D341Med (cell line): ENCODE results near the gene RNH1.

Source experiments
- DNase-seq: peaks from one replicate; pipeline ENCODE4 v3.0.0; 2012; ENCODE audit warnings: low spot score

RNH1 gene

GRCh38 chr11:459511-460220 is 47.4 kb downstream of the RNH1 start:
- DNase-seq: no peak

GRCh38 chr11:457111-457760 is 49.8 kb downstream of the RNH1 start:
- DNase-seq: no peak

- no peak for DNase-seq
Measured at GRCh38 chr11:456533-456932, 50.5 kb downstream of the RNH1 start.

GRCh38 chr11:455566-456147 is 51.4 kb downstream of the RNH1 start:
- no peak for DNase-seq

GRCh38 chr11:454801-455565 is 52.1 kb downstream of the RNH1 start:
- no peak for DNase-seq

- DNase-seq: no peak
Measured at GRCh38 chr11:454043-454442, 53.0 kb downstream of the RNH1 start.

- DNase-seq: no peak
Measured at GRCh38 chr11:453564-453963, 53.5 kb downstream of the RNH1 start.

GRCh38 chr11:452916-453527 is 54.0 kb downstream of the RNH1 start:
- no peak for DNase-seq

- DNase-seq: no peak
Measured at GRCh38 chr11:452203-452744, 54.8 kb downstream of the RNH1 start.

GRCh38 chr11:451738-452137 is 55.3 kb downstream of the RNH1 start:
- DNase-seq: no peak

- DNase-seq: peak; percentile 78
Measured at GRCh38 chr11:450809-451451, 56.1 kb downstream of the RNH1 start.

- peak; percentile 94 for DNase-seq
Measured at GRCh38 chr11:449889-450808, 56.9 kb downstream of the RNH1 start, which contains the start of gene PTDSS2. TSS of gene PTDSS2 (plus strand) at chr11:450279. CDS start at chr11:450456, 177 bp downstream.

- DNase-seq: peak; percentile 97
Measured at GRCh38 chr11:447923-448731, 58.9 kb downstream of the RNH1 start.

- DNase-seq: no peak
Measured at GRCh38 chr11:446891-447290, 60.2 kb downstream of the RNH1 start.

- no peak for DNase-seq
Measured at GRCh38 chr11:445765-446588, 61.1 kb downstream of the RNH1 start.
